H1 (cell line): ENCODE results near the gene RAPGEF6. TPM values are rescaled to one million over a fixed set of nuclear protein-coding genes. Genes with fewer than 3 reads are reported as not detected.

ENCODE experiments used
- CTCF ChIA-PET: fragments of 300-600 bp; sonication (Branson Sonifier 250); formaldehyde crosslinking; loops from one replicate; lab custom pipeline; 2021; ENCODE audit not compliant: partially characterized antibody; lab: Charles Lee
- POLR2A ChIA-PET: fragments of 300-600 bp; sonication (Branson Sonifier 250); formaldehyde crosslinking; loops from one replicate; lab custom pipeline; 2021; ENCODE audit warnings: inconsistent platforms; ENCODE audit not compliant: partially characterized antibody; lab: Charles Lee
- DNase-seq, 2 experiments: peaks; one replicate each; pipeline versions ENCODE4 v3.0.0 to v3.0.0-alpha.2; 2010 to 2022; ENCODE audit warnings: low spot score in 2 of 2, low read depth in 1 of 2, mixed read lengths in 1 of 2
- FAIRE-seq: peaks from 2 replicates; lab custom pipeline; 2011; peaks lifted over from hg19 to GRCh38; lab: Jason Lieb, UNC
- H2AFZ ChIP-seq: 2 replicates; pipeline ENCODE4 v1.8.1; 2012; ENCODE audit warnings: low read length, inconsistent platforms
- H2AK5ac ChIP-seq: 2 replicates; pipeline ENCODE4 v1.6.1; 2013; ENCODE audit warnings: low read depth, low read length
- H2BK120ac ChIP-seq: replicated peaks from 2 replicates; pipeline ENCODE3; 2013; ENCODE audit warnings: low read depth, low read length, inconsistent platforms
- H2BK12ac ChIP-seq: 2 replicates; pipeline ENCODE4 v1.6.1; 2013; ENCODE audit warnings: low read depth, low read length
- H2BK15ac ChIP-seq: 2 replicates; pipeline ENCODE4 v1.6.1; 2013; ENCODE audit warnings: low read length
- H2BK20ac ChIP-seq: 2 replicates; pipeline ENCODE4 v1.6.1; 2013; ENCODE audit warnings: low read length
- H2BK5ac ChIP-seq: 2 replicates; pipeline ENCODE4 v1.6.1; 2013; ENCODE audit warnings: low read depth, low read length
- H3K14ac ChIP-seq: 2 replicates; pipeline ENCODE4 v1.6.1; 2013; ENCODE audit warnings: inconsistent platforms; ENCODE audit not compliant: insufficient read length
- H3K18ac ChIP-seq: 2 replicates; pipeline ENCODE4 v1.6.1; 2013; ENCODE audit warnings: low read length; ENCODE audit errors: extremely low read depth
- H3K23ac ChIP-seq: 2 replicates; pipeline ENCODE4 v1.6.1; 2013; ENCODE audit warnings: inconsistent platforms; ENCODE audit not compliant: insufficient read length
- H3K23me2 ChIP-seq: 2 replicates; pipeline ENCODE4 v1.6.1; 2013; ENCODE audit warnings: low read depth, low read length
- H3K27ac ChIP-seq: 2 replicates; pipeline ENCODE4 v1.6.1; 2011; ENCODE audit warnings: low read depth, low read length, inconsistent platforms
- H3K27me3 ChIP-seq, 4 experiments: replicated peaks in 1 of 4; 1 replicate in 1 of 4; 2 replicates in 3 of 4; pipeline versions ENCODE4 v1.6.1 to v1.8.1; 2011 to 2013; ENCODE audit warnings: low read length in 3 of 4, mild to moderate bottlenecking in 3 of 4, inconsistent platforms in 2 of 4, mixed read lengths in 2 of 4, moderate library complexity in 1 of 4; ENCODE audit not compliant: control insufficient read depth in 3 of 4, insufficient read depth in 3 of 4; ENCODE audit errors: extremely low read depth in 1 of 4
- H3K36me3 ChIP-seq, 4 experiments: 2 replicates each; pipeline versions ENCODE4 v1.6.1 to v1.8.1; 2011 to 2013; ENCODE audit warnings: mild to moderate bottlenecking in 4 of 4, low read length in 3 of 4, moderate library complexity in 2 of 4, control low read depth in 1 of 4, inconsistent platforms in 1 of 4; ENCODE audit not compliant: insufficient read depth in 4 of 4, control insufficient read depth in 2 of 4
- H3K4ac ChIP-seq: replicated peaks from 2 replicates; pipeline ENCODE3; 2013; ENCODE audit warnings: low read length, low read depth, mixed read lengths, inconsistent platforms; ENCODE audit not compliant: insufficient read length
- H3K4me1 ChIP-seq, 4 experiments: replicated peaks in 1 of 4; 1 replicate in 1 of 4; 2 replicates in 3 of 4; pipeline versions ENCODE4 v1.6.1 to v1.8.1; 2011 to 2013; ENCODE audit warnings: low read length in 3 of 4, inconsistent platforms in 2 of 4, mixed read lengths in 1 of 4; ENCODE audit not compliant: insufficient read depth in 4 of 4, control insufficient read depth in 3 of 4
- H3K4me2 ChIP-seq, 2 experiments: 2 replicates each; pipeline versions ENCODE4 v1.6.1 to v1.8.1; 2011 to 2013; ENCODE audit warnings: low read depth in 2 of 2, low read length in 2 of 2, control low read depth in 1 of 2, inconsistent platforms in 1 of 2, mild to moderate bottlenecking in 1 of 2; ENCODE audit not compliant: insufficient read depth in 1 of 2
- H3K4me3 ChIP-seq, 4 experiments: fragments of 200-600, 300-600 bp in 1 of 4; sonication (generic), shearing (Covaris generic), sonication (Bioruptor Twin) in 1 of 4; 2 replicates each; pipeline versions ENCODE4 v1.5.1 to v1.8.1; 2011 to 2016; ENCODE audit warnings: low read length in 4 of 4, low read depth in 3 of 4, control low read depth in 2 of 4, inconsistent platforms in 2 of 4, mild to moderate bottlenecking in 2 of 4, mixed read lengths in 1 of 4, moderate library complexity in 1 of 4; ENCODE audit not compliant: insufficient read depth in 2 of 4; ENCODE audit errors: extremely low read depth in 1 of 4
- H3K56ac ChIP-seq: replicated peaks from 2 replicates; pipeline ENCODE3; 2013; ENCODE audit warnings: low read depth, mild to moderate bottlenecking, mixed read lengths, low read length, inconsistent platforms; ENCODE audit not compliant: insufficient read length
- H3K79me1 ChIP-seq: 2 replicates; pipeline ENCODE4 v1.6.1; 2013; ENCODE audit warnings: low read depth, low read length, control low read depth
- H3K79me2 ChIP-seq, 2 experiments: 2 replicates each; pipeline versions ENCODE4 v1.6.1 to v1.8.1; 2012 to 2013; ENCODE audit warnings: low read length in 2 of 2, mild to moderate bottlenecking in 2 of 2, inconsistent platforms in 1 of 2; ENCODE audit not compliant: insufficient read depth in 2 of 2, control insufficient read depth in 1 of 2
- H3K9ac ChIP-seq, 4 experiments: replicated peaks in 1 of 4; 1 replicate in 1 of 4; 2 replicates in 3 of 4; pipeline versions ENCODE4 v1.6.1 to v1.8.1; 2011 to 2013; ENCODE audit warnings: low read depth in 3 of 4, low read length in 3 of 4, control low read depth in 2 of 4, mild to moderate bottlenecking in 2 of 4, moderate library complexity in 2 of 4, inconsistent platforms in 1 of 4; ENCODE audit errors: extremely low read depth in 1 of 4
- H3K9me3 ChIP-seq, 2 experiments: 2 replicates each; pipeline versions ENCODE4 v1.6.1 to v1.8.1; 2012 to 2013; ENCODE audit warnings: mild to moderate bottlenecking in 2 of 2, moderate library complexity in 2 of 2, control low read depth in 1 of 2, inconsistent platforms in 1 of 2, low read depth in 1 of 2, low read length in 1 of 2, mixed read lengths in 1 of 2; ENCODE audit not compliant: insufficient read depth in 2 of 2
- H4K20me1 ChIP-seq, 2 experiments: replicated peaks in 1 of 2; 2 replicates each; pipeline versions ENCODE3 to v1.8.1; 2011 to 2013; ENCODE audit warnings: inconsistent platforms in 2 of 2, low read length in 2 of 2, mild to moderate bottlenecking in 1 of 2; ENCODE audit not compliant: insufficient read depth in 2 of 2, control insufficient read depth in 1 of 2
- H4K5ac ChIP-seq: 2 replicates; pipeline ENCODE4 v1.6.1; 2013; ENCODE audit warnings: low read length, low read depth, mixed read lengths, inconsistent platforms; ENCODE audit not compliant: insufficient read length
- H4K8ac ChIP-seq: 2 replicates; pipeline ENCODE4 v1.8.0; 2013; ENCODE audit warnings: mild to moderate bottlenecking, moderate library complexity, low read length, inconsistent platforms; ENCODE audit not compliant: insufficient read depth; ENCODE audit errors: extremely low read depth
- H4K91ac ChIP-seq: replicated peaks from 2 replicates; pipeline ENCODE3; 2013; ENCODE audit warnings: low read length, mixed read lengths, inconsistent platforms; ENCODE audit not compliant: insufficient read length
- CTBP2 ChIP-seq: IDR thresholded peaks from 2 replicates; pipeline ENCODE4 v1.7.0; 2011; ENCODE audit warnings: borderline replicate concordance, mild to moderate bottlenecking, moderate library complexity, mixed read lengths, low read length; ENCODE audit not compliant: insufficient read depth, insufficient read length
- WGBS, 2 experiments: shearing (Covaris generic) in 1 of 2; methylation state at CpG; one replicate each; pipeline versions ENCODE4 v1.1.6 to v1.1.7; 2013 to 2015; ENCODE audit warnings: low lambda C conversion rate in 2 of 2, mixed read lengths in 2 of 2, inconsistent platforms in 1 of 2, low coverage in 1 of 2, missing lambda C conversion rate in 1 of 2; ENCODE audit not compliant: insufficient replicate concordance in 2 of 2, insufficient coverage in 1 of 2, insufficient read length in 1 of 2; ENCODE audit errors: extremely low coverage in 1 of 2, missing lambda C conversion rate in 1 of 2; 5-methylcytosine and 5-hydroxymethylcytosine counted together
- polyA plus RNA-seq, 7 experiments: library from polyadenylated mRNA; depleted of rRNA in 3 of 7; stranded (reverse) in 5 of 7; unstranded in 2 of 7; fragments of >200 nt in 5 of 7; fragments of 200-250 nt in 2 of 7; gene quantifications; 1 replicate in 5 of 7; 2 replicates in 1 of 7; 4 replicates in 1 of 7; pipeline versions ENCODE4 v1.2.1 to v1.2.3, GENCODE V29; 2011 to 2013; ENCODE audit warnings: missing spikeins in 2 of 7, mixed read lengths in 2 of 7
- total RNA-seq: library from RNA; stranded (reverse); fragmentation: NEBNext Ultra II Directional; extraction: Animal tissue kit (Norgen Biotek cat#: 25700); gene quantifications from 2 replicates; pipeline ENCODE4 v1.2.1, GENCODE V29; 2021

Gene RAPGEF6
- total and polyA plus RNA-seq, 2 of the 8 experiments (the other 6 are each of a cell fraction or from before 2014, with no cell fraction given), result 4.8 to 20.0 TPM

- H3K4me2 ChIP-seq, result no peak overlapping the region
- no peak overlapping the region for H3K27ac ChIP-seq
- TF ChIP-seq CTBP2, result no peak
These were observed 98.7 kb downstream of the RAPGEF6 start for GRCh38 chr5:131536211-131536826.

More at GRCh38 chr5:131536211-131536826, 98.7 kb downstream of the RAPGEF6 start:
- H2AFZ ChIP-seq, result no peak overlapping the region
- H2BK20ac ChIP-seq, result no peak overlapping the region
- ChIA-PET CTCF (no interaction called here), POLR2A (no interaction called here)
- no peak overlapping the region for H3K9ac ChIP-seq
- H3K79me1 ChIP-seq, result no peaks in the 10 kb centered on the region
- no peaks in the 10 kb centered on the region for H3K23me2 ChIP-seq
- H3K23ac ChIP-seq, result no peak overlapping the region
- no peak overlapping the region for H3K56ac ChIP-seq
- no peaks in the 10 kb centered on the region; a peak in 1 of 7 replicates for H3K4me1 ChIP-seq
- H4K20me1 ChIP-seq, result peaks cover 0 to 2% of the 10 kb centered on the region in 2 experiments
- H2AK5ac ChIP-seq, result no peak overlapping the region
- H2BK120ac ChIP-seq, result no peak overlapping the region
- no peak overlapping the region for H3K4ac ChIP-seq
- H3K27me3 ChIP-seq, result no peaks in the 10 kb centered on the region
- H3K79me2 ChIP-seq, result no peaks in the 10 kb centered on the region
- 0 out of 8 replicates have a peak, but pooled peaks cover 0 to 3% (median 0%) of the 10 kb centered on the region in 4 experiments for H3K36me3 ChIP-seq
- no peak overlapping the region for H4K91ac ChIP-seq
- no peak overlapping the region for H4K8ac ChIP-seq
- H2BK12ac ChIP-seq, result no peak overlapping the region
- no peak overlapping the region for H2BK15ac ChIP-seq
- no peaks in the 10 kb centered on the region for H3K9me3 ChIP-seq
- H3K4me3 ChIP-seq, result no peak overlapping the region
- 88% methylated on average over 6 of the region's 6 CpGs; no CpG with 5 or more reads in 1 of the 2 experiments for WGBS, 2 experiments
- no peak for FAIRE-seq
- DNase-seq, result no peak
- no peak overlapping the region for H3K14ac ChIP-seq
- H2BK5ac ChIP-seq, result no peak overlapping the region
- H3K18ac ChIP-seq, result no peak overlapping the region
- no peak overlapping the region for H4K5ac ChIP-seq
